ENCODE measurements around the gene CHAC1. TPM values are rescaled to one million over a fixed set of nuclear protein-coding genes. Genes with fewer than 3 reads are reported as not detected.
A peak's percentile ranks its signal among the peaks of the same experiment; 100 is the strongest.

CHAC1 gene
- polyA plus RNA-seq, 3 donors, result 0.15 TPM; not detected in 2

DNA sequence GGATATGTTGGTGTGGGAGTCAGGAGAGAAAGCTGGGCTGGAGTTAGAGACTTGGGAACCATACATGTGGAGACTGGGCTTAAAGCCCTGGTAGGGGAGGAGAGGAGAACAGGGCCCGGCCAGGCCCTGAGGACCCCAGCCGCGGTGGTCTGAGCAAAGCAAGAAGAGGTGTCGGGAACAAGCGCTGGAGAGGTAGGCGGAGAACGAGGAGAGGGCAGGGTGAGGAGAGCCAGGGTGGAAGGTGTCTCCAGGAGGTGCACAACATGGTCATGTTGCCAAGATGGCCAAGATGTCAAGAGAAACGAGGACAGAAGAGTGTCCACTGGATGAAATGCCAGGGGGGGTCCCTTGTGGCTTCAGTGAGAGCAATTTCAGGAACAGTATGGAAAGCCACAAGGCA is 5.5 kb downstream of the CHAC1 start:
- peaks cover 14 to 16% (median 15%) of the 10 kb centered on the region in 3 donors for H3K27me3 Mint-ChIP-seq (ENCODE audit: low read depth in 3 of 3)
- Histone ChIP-seq H3K27me3 (ENCODE audit: control insufficient read depth in 2 of 2, insufficient read depth in 2 of 2, low read length in 2 of 2) (peaks cover 0 to 7% of the 10 kb centered on the region in 2 donors), H4K20me1 (ENCODE audit: insufficient read depth, low read length) (no peaks in the 10 kb centered on the region), H3K9me3 (replicated peaks in 1 of 2; ENCODE audit: control insufficient read depth in 1 of 2, insufficient read depth in 1 of 2, low read length in 2 of 2) (no peaks in the 10 kb centered on the region), H2AFZ (ENCODE audit: insufficient read depth, low read depth, low read length, poor library complexity, severe bottlenecking) (no peak overlapping the region), H3K27ac (ENCODE audit: low read depth in 1 of 2, low read length in 2 of 2) (no peak overlapping the region), H3K36me3 (replicated peaks in 1 of 2; ENCODE audit: control insufficient read depth in 1 of 2, insufficient read depth in 2 of 2, low read length in 2 of 2) (no peaks in the 10 kb centered on the region), H3K4me3 (replicated peaks in 1 of 3; ENCODE audit: low read depth in 2 of 3, low read length in 3 of 3) (no peak overlapping the region), H3K9ac (ENCODE audit: insufficient read depth, low read length, poor library complexity, severe bottlenecking) (no peak overlapping the region), H3K4me1 (ENCODE audit: control insufficient read depth in 1 of 2, insufficient read depth in 2 of 2, low read length in 2 of 2) (peaks cover 3 to 5% of the 10 kb centered on the region in 2 donors), H3K79me2 (ENCODE audit: insufficient read depth, low read length) (no peaks in the 10 kb centered on the region), H3K4me2 (replicated peaks; ENCODE audit: extremely low read depth, low read length, poor library complexity, severe bottlenecking) (no peak overlapping the region)
- peaks cover 14% of the 10 kb centered on the region for H3K4me1 Mint-ChIP-seq
- TF ChIP-seq, protein P1, sequence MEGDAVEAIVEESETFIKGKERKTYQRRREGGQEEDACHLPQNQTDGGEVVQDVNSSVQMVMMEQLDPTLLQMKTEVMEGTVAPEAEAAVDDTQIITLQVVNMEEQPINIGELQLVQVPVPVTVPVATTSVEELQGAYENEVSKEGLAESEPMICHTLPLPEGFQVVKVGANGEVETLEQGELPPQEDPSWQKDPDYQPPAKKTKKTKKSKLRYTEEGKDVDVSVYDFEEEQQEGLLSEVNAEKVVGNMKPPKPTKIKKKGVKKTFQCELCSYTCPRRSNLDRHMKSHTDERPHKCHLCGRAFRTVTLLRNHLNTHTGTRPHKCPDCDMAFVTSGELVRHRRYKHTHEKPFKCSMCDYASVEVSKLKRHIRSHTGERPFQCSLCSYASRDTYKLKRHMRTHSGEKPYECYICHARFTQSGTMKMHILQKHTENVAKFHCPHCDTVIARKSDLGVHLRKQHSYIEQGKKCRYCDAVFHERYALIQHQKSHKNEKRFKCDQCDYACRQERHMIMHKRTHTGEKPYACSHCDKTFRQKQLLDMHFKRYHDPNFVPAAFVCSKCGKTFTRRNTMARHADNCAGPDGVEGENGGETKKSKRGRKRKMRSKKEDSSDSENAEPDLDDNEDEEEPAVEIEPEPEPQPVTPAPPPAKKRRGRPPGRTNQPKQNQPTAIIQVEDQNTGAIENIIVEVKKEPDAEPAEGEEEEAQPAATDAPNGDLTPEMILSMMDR (IDR thresholded peaks at IDR 0.05), result no peak
- peaks cover 0 to 5% (median 0%) of the 10 kb centered on the region in 7 donors for H3K9me3 Mint-ChIP-seq
- H3K27ac Mint-ChIP-seq, result no peak overlapping the region
- WGBS (ENCODE audit: insufficient coverage), result 88% methylated on average over 7 of the region's 8 CpGs
- no peak for DNase-seq
- intact Hi-C loops (cut with micrococcal nuclease), result no loop called here
- H3K36me3 Mint-ChIP-seq, result no peaks in the 10 kb centered on the region
- no peak overlapping the region for H3K4me3 Mint-ChIP-seq

DNA sequence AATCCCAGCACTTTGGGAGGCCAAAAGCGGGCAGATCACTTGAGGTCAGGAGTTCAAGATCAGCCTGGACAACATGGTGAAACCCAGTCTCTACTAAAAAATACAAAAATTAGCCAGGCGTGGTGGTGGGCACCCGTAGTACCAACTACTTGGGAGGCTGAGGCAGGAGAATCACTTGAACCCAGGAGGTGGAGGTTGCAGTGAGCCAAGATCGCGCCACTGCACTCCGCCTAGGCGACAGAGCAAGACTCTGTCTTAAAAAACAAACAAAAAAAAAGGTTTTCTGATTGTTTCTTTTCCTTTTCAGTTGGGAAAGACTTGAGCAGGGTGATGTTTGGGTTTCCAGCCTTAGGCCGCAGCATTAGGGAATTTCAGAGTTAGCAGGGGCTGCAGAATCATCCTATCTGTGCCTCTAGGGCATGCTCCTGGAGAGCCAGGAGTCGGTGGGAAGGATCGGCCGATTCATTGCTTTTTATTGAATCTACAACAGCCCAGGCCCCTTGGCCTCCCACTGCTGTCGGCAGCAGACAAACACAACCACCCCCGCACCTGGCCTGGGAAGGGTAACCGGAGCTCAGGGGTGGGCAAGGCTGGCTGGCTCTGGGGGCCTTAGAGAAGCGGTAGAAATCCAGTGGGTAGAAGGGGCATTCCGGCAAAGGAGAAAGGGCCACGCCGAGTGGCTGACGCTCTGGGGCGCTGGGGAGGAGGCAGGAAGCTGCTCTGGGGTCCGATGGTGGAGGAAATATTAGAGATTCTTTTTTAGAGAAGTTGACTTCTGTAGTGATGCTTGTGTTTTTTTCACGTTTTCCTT is 6.3 kb downstream of the CHAC1 start:
- Histone ChIP-seq H3K79me2 (ENCODE audit: insufficient read depth, low read length) (no peaks in the 10 kb centered on the region), H3K4me2 (replicated peaks; ENCODE audit: extremely low read depth, low read length, poor library complexity, severe bottlenecking) (no peak overlapping the region), H3K4me3 (replicated peaks in 1 of 3; ENCODE audit: low read depth in 2 of 3, low read length in 3 of 3) (no peak overlapping the region), H4K20me1 (ENCODE audit: insufficient read depth, low read length) (no peaks in the 10 kb centered on the region), H3K27me3 (ENCODE audit: control insufficient read depth in 2 of 2, insufficient read depth in 2 of 2, low read length in 2 of 2) (no peaks in the 10 kb centered on the region), H3K9ac (ENCODE audit: insufficient read depth, low read length, poor library complexity, severe bottlenecking) (no peak overlapping the region), H3K36me3 (replicated peaks in 1 of 2; ENCODE audit: control insufficient read depth in 1 of 2, insufficient read depth in 2 of 2, low read length in 2 of 2) (no peaks in the 10 kb centered on the region), H3K4me1 (ENCODE audit: control insufficient read depth in 1 of 2, insufficient read depth in 2 of 2, low read length in 2 of 2) (no peaks in the 10 kb centered on the region), H3K9me3 (replicated peaks in 1 of 2; ENCODE audit: control insufficient read depth in 1 of 2, insufficient read depth in 1 of 2, low read length in 2 of 2) (no peaks in the 10 kb centered on the region), H3K27ac (ENCODE audit: low read depth in 1 of 2, low read length in 2 of 2) (no peak overlapping the region), H2AFZ (ENCODE audit: insufficient read depth, low read depth, low read length, poor library complexity, severe bottlenecking) (peak overlapping the region; percentile 29)
- H3K9me3 Mint-ChIP-seq, result peaks cover 0 to 5% (median 0%) of the 10 kb centered on the region in 7 donors
- TF ChIP-seq, protein P1 (IDR thresholded peaks at IDR 0.05), result no peak
- WGBS (ENCODE audit: insufficient coverage), result 66% methylated on average over 18 of the region's 22 CpGs
- no peaks in the 10 kb centered on the region for H3K36me3 Mint-ChIP-seq
- peak overlapping the region in 1 of 2 donors; percentile 17 for H3K4me3 Mint-ChIP-seq
- H3K4me1 Mint-ChIP-seq, result peaks cover 7% of the 10 kb centered on the region
- no peak overlapping the region for H3K27ac Mint-ChIP-seq
- peaks cover 6 to 8% (median 8%) of the 10 kb centered on the region in 3 donors for H3K27me3 Mint-ChIP-seq (ENCODE audit: low read depth in 3 of 3)
- DNase-seq, result no peak
- intact Hi-C loops (cut with micrococcal nuclease), result no loop called here
